Panc1 (cell line): ENCODE measurements around the gene RAMP1.

Experiments
- POLR2AphosphoS5 ChIP-seq: IDR thresholded peaks from 2 replicates; pipeline ENCODE4 v1.6.1; 2012; ENCODE audit warnings: mild to moderate bottlenecking, low read depth, low read length, moderate library complexity
- TCF7L2 ChIP-seq: IDR thresholded peaks from 2 replicates; pipeline ENCODE4 v1.6.1; 2011; ENCODE audit warnings: mild to moderate bottlenecking, low read depth, low read length, inconsistent platforms
- TF ChIP-seq, protein P1 (sequence below): fragments of 450-650 bp; IDR thresholded peaks from 2 replicates; pipeline ENCODE4 v1.5.1; 2017; ENCODE audit warnings: mild to moderate bottlenecking

GRCh38 chr2:237886685-237887481 lies 27.5 kb downstream of the RAMP1 start:
- TF ChIP-seq POLR2AphosphoS5, result no peak
- TF ChIP-seq TCF7L2, result no peak
- TF ChIP-seq, protein P1, sequence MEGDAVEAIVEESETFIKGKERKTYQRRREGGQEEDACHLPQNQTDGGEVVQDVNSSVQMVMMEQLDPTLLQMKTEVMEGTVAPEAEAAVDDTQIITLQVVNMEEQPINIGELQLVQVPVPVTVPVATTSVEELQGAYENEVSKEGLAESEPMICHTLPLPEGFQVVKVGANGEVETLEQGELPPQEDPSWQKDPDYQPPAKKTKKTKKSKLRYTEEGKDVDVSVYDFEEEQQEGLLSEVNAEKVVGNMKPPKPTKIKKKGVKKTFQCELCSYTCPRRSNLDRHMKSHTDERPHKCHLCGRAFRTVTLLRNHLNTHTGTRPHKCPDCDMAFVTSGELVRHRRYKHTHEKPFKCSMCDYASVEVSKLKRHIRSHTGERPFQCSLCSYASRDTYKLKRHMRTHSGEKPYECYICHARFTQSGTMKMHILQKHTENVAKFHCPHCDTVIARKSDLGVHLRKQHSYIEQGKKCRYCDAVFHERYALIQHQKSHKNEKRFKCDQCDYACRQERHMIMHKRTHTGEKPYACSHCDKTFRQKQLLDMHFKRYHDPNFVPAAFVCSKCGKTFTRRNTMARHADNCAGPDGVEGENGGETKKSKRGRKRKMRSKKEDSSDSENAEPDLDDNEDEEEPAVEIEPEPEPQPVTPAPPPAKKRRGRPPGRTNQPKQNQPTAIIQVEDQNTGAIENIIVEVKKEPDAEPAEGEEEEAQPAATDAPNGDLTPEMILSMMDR, result no peak
